HCT116 (cell line): Measurements from ENCODE around the gene SCARF1. TPM values are rescaled to one million over a fixed set of nuclear protein-coding genes. Genes with fewer than 3 reads are reported as not detected.

Source experiments
- ATAC-seq: fragments of 200-7000 bp; cut with Tn5 transposase; 2 replicates; pipeline ENCODE4 v1.9.1; 2020; ENCODE audit warnings: mild to moderate bottlenecking, moderate library complexity
- BruUV-seq: library from RNA; stranded (reverse); fragments of 400-500 nt; replicated peaks from 2 replicates; lab custom pipeline; 2021; lab: Mats Ljungman, UMichigan
- CTCF ChIA-PET: fragments of 300-600 bp; sonication (Branson Sonifier 250); formaldehyde crosslinking; loops from one replicate; lab custom pipeline; 2021; ENCODE audit warnings: antibody characterized with exemption; lab: Charles Lee
- POLR2A ChIA-PET: fragments of 300-600, 350-600 bp; sonication (Branson Sonifier 250); formaldehyde crosslinking; loops from one replicate; lab custom pipeline; 2021; ENCODE audit warnings: antibody characterized with exemption; lab: Charles Lee
- RAD21 ChIA-PET, 2 experiments: fragments of 300-600 bp; sonication (Branson Sonifier 250); formaldehyde crosslinking; loops; one replicate each; lab custom pipeline; 2023; ENCODE audit warnings: low total read pairs in 2 of 2; ENCODE audit not compliant: uncharacterized antibody in 2 of 2, unreplicated experiment in 2 of 2, low non-redundant PET in 1 of 2; lab: Charles Lee
- DNase-seq: peaks from one replicate; pipeline ENCODE4 v3.0.0-alpha.2; 2010; ENCODE audit warnings: low read depth, low spot score
- H2AFZ ChIP-seq: fragments of 200-600 bp; shearing (Covaris generic), sonication (generic); 2 replicates; pipeline ENCODE4 v1.6.1; 2017; ENCODE audit warnings: low read depth, mixed run types, mixed read lengths, antibody characterized with exemption, low read length; ENCODE audit not compliant: poor library complexity, severe bottlenecking
- H3K27ac ChIP-seq: 2 replicates; pipeline ENCODE4 v1.5.1; 2012; ENCODE audit warnings: low read depth, low read length
- H3K27me3 ChIP-seq: fragments of 200-600 bp; sonication (generic); 2 replicates; pipeline ENCODE4 v1.6.1; 2016; ENCODE audit warnings: mixed run types, low read length, mixed read lengths; ENCODE audit not compliant: insufficient read depth
- H3K36me3 ChIP-seq, 2 experiments: fragments of 200-500 bp in 1 of 2; fragments of 200-600 bp in 1 of 2; sonication (Bioruptor generic) in 1 of 2; sonication (generic) in 1 of 2; 2 replicates each; pipeline versions ENCODE4 v1.5.1 to v1.6.1; 2014 to 2016; ENCODE audit warnings: low read length in 2 of 2, inconsistent platforms in 1 of 2, mixed read lengths in 1 of 2, mixed run types in 1 of 2; ENCODE audit not compliant: insufficient read depth in 2 of 2, control insufficient read depth in 1 of 2
- H3K4me1 ChIP-seq, 2 experiments: fragments of 200-600 bp in 1 of 2; sonication (generic) in 1 of 2; 2 replicates each; pipeline versions ENCODE4 v1.5.1 to v1.6.1; 2012 to 2017; ENCODE audit warnings: low read length in 2 of 2, inconsistent platforms in 1 of 2, mild to moderate bottlenecking in 1 of 2, mixed read lengths in 1 of 2, mixed run types in 1 of 2, moderate library complexity in 1 of 2; ENCODE audit not compliant: insufficient read depth in 2 of 2, control insufficient read depth in 1 of 2
- H3K4me2 ChIP-seq: fragments of 200-600 bp; sonication (generic); 2 replicates; pipeline ENCODE4 v1.6.1; 2017; ENCODE audit warnings: mixed run types, low read length, mixed read lengths
- H3K4me3 ChIP-seq, 2 experiments: fragments of 200-600 bp in 1 of 2; sonication (generic) in 1 of 2; replicated peaks in 1 of 2; 2 replicates each; pipeline ENCODE4 v1.5.1; 2011 to 2016; ENCODE audit warnings: low read length in 2 of 2, control low read depth in 1 of 2, low read depth in 1 of 2, mild to moderate bottlenecking in 1 of 2, mixed read lengths in 1 of 2, mixed run types in 1 of 2
- H3K79me2 ChIP-seq: fragments of 200-600 bp; sonication (generic); 2 replicates; pipeline ENCODE4 v1.6.1; 2017; ENCODE audit warnings: mild to moderate bottlenecking, mixed run types, low read length, moderate library complexity, mixed read lengths; ENCODE audit not compliant: insufficient read depth
- H3K9ac ChIP-seq: fragments of 200-600 bp; sonication (generic); 2 replicates; pipeline ENCODE4 v1.6.1; 2016; ENCODE audit warnings: low read length, mixed read lengths
- H3K9me2 ChIP-seq: fragments of 200-600 bp; sonication (generic), shearing (Covaris generic); 2 replicates; pipeline ENCODE4 v1.6.1; 2017; ENCODE audit warnings: mixed run types, mild to moderate bottlenecking, moderate library complexity; ENCODE audit not compliant: insufficient read depth
- H3K9me3 ChIP-seq, 2 experiments: fragments of 200-500 bp in 1 of 2; fragments of 200-600 bp in 1 of 2; sonication (Bioruptor generic) in 1 of 2; sonication (generic) in 1 of 2; 2 replicates each; pipeline ENCODE4 v1.6.1; 2014 to 2017; ENCODE audit warnings: low read length in 2 of 2, mixed read lengths in 2 of 2, inconsistent platforms in 1 of 2, low read depth in 1 of 2, mild to moderate bottlenecking in 1 of 2, mixed run types in 1 of 2, moderate library complexity in 1 of 2; ENCODE audit not compliant: control insufficient read depth in 1 of 2, insufficient read depth in 1 of 2
- H4K20me1 ChIP-seq: fragments of 200-600 bp; sonication (generic), shearing (Covaris generic); 2 replicates; pipeline ENCODE4 v1.6.1; 2017; ENCODE audit warnings: mixed run types, mild to moderate bottlenecking, moderate library complexity; ENCODE audit not compliant: insufficient read depth
- ATF3 ChIP-seq: IDR thresholded peaks from 2 replicates; pipeline ENCODE4 v1.6.1; 2012
- CEBPB ChIP-seq: IDR thresholded peaks from 2 replicates; pipeline ENCODE4 v1.6.1; 2012; ENCODE audit warnings: low read depth
- CTCF ChIP-seq, 3 experiments: fragments of 200-600 bp in 1 of 3; sonication (generic) in 1 of 3; IDR thresholded peaks in 2 of 3; conservative IDR thresholded peaks in 1 of 3; 2 replicates each; pipeline ENCODE4 v1.5.1; 2012 to 2017; ENCODE audit warnings: low read depth in 2 of 3, low read length in 2 of 3, antibody characterized with exemption in 1 of 3, borderline replicate concordance in 1 of 3, control low read depth in 1 of 3, mild to moderate bottlenecking in 1 of 3, mixed read lengths in 1 of 3, mixed run types in 1 of 3, moderate library complexity in 1 of 3; ENCODE audit not compliant: insufficient read depth in 1 of 3
- EZH2 ChIP-seq: fragments of 200-600 bp; sonication (generic); IDR thresholded peaks from 2 replicates; pipeline ENCODE4 v1.6.1; 2017; ENCODE audit warnings: antibody characterized with exemption, mixed run types
- EZH2phosphoT487 ChIP-seq: fragments of 200-600 bp; IDR thresholded peaks from 2 replicates; pipeline ENCODE4 v1.6.1; 2018; ENCODE audit warnings: antibody characterized with exemption, borderline replicate concordance
- FOSL1 ChIP-seq: IDR thresholded peaks from 2 replicates; pipeline ENCODE4 v1.6.1; 2012; ENCODE audit warnings: low read depth
- JUND ChIP-seq: IDR thresholded peaks from 2 replicates; pipeline ENCODE4 v1.6.1; 2012
- POLR2A ChIP-seq: IDR thresholded peaks from 2 replicates; pipeline ENCODE4 v1.7.0; 2011; ENCODE audit warnings: borderline replicate concordance; ENCODE audit not compliant: insufficient read depth, insufficient read length; ENCODE audit errors: extremely low read depth
- RAD21 ChIP-seq: IDR thresholded peaks from 2 replicates; pipeline ENCODE4 v1.6.1; 2012; ENCODE audit warnings: low read depth, mild to moderate bottlenecking
- REST ChIP-seq: IDR thresholded peaks from 2 replicates; pipeline ENCODE4 v1.6.1; 2012; ENCODE audit warnings: low read depth
- SIN3A ChIP-seq: IDR thresholded peaks from 2 replicates; pipeline ENCODE4 v1.6.1; 2012; ENCODE audit warnings: low read depth
- SP1 ChIP-seq: IDR thresholded peaks from 2 replicates; pipeline ENCODE4 v1.6.1; 2012; ENCODE audit warnings: low read depth
- TCF7L2 ChIP-seq: IDR thresholded peaks from 2 replicates; pipeline ENCODE4 v1.7.0; 2011; ENCODE audit warnings: borderline replicate concordance, inconsistent platforms; ENCODE audit not compliant: insufficient read depth, insufficient read length; ENCODE audit errors: extremely low read depth
- YY1 ChIP-seq: IDR thresholded peaks from 2 replicates; pipeline ENCODE4 v1.6.1; 2011; ENCODE audit warnings: low read length, low read depth, moderate library complexity, mild to moderate bottlenecking; ENCODE audit not compliant: insufficient replicate concordance; ENCODE audit errors: extremely low read depth
- intact Hi-C: fragments of 100-400 bp; cut with micrococcal nuclease; formaldehyde crosslinking; loops from 2 replicates; pipeline ENCODE4 v1.10.0; 2022
- total RNA-seq: library from RNA; stranded (reverse); gene quantifications from one replicate; pipeline ENCODE4 v1.2.1, GENCODE V29; 2021; ENCODE audit not compliant: unreplicated experiment

Gene SCARF1
- total RNA-seq, 1 experiment from 2014 or later, result 2.2 TPM

- ATAC-seq (no peak), DNase-seq (no peak)
- Histone ChIP-seq H3K36me3 (no peaks in the 10 kb centered on the region), H4K20me1 (no peaks in the 10 kb centered on the region), H3K27me3 (no peaks in the 10 kb centered on the region), H3K79me2 (no peaks in the 10 kb centered on the region), H3K4me3 (no peak overlapping the region), H2AFZ (no peak overlapping the region), H3K4me2 (no peak overlapping the region), H3K9ac (no peak overlapping the region), H3K4me1 (peaks cover 41 to 48% of the 10 kb centered on the region in 2 experiments), H3K9me2 (no peaks in the 10 kb centered on the region), H3K9me3 (no peaks in the 10 kb centered on the region), H3K27ac (peak overlapping the region; percentile 24; the same call in 1 of the 2 replicates)
- intact Hi-C loops, result no loop called here
- no peak for TF ChIP-seq CTCF (IDR thresholded peaks at IDR 0.05 in 2 of 3, conservative IDR thresholded peaks at IDR 0.05 in 1 of 3; ENCODE audit: borderline replicate concordance in 1 of 3, insufficient read depth in 1 of 3, low read depth in 2 of 3, low read length in 2 of 3)
- TF ChIP-seq JUND, result no peak
- TF ChIP-seq CEBPB, result no peak
- no peak for TF ChIP-seq SIN3A
- POLR2A ChIA-PET, result no interaction called here
- CTCF ChIA-PET, result no interaction called here
- RAD21 ChIA-PET, result no interaction called here
- no TSS peak for BruUV-seq
Observed at GRCh38 chr17:1620486-1620885, 25.0 kb downstream of the SCARF1 start.

GRCh38 chr17:1617620-1618174 is 27.8 kb downstream of the SCARF1 start:
- no peaks in the 10 kb centered on the region for H3K9me2 ChIP-seq
- ChIA-PET POLR2A (interaction anchor here (0.8 to 2.3 kb wide), 5 partner anchors 11 to 99 kb away, joined by 3 to 16 read pairs (median 4); partner anchors contain the start of gene SLC43A2), RAD21 (interaction anchor here (1.0 to 1.3 kb wide), 3 partner anchors 43 to 46 kb away, joined by 4 to 11 read pairs (median 7); no protein-coding TSS in a partner anchor), CTCF (interaction anchor here (0.6 to 3.1 kb wide), 8 partner anchors 9 to 360 kb away, joined by 3 to 41 read pairs (median 5); partner anchors contain the start of gene SLC43A2)
- no peaks in the 10 kb centered on the region for H3K27me3 ChIP-seq
- peak overlapping the region; percentile 55 for H3K9ac ChIP-seq
- peak overlapping the region; percentile 95 for H3K27ac ChIP-seq
- H2AFZ ChIP-seq, result no peak overlapping the region
- no TSS peak for BruUV-seq
- peak overlapping the region; percentile 76 for H3K4me2 ChIP-seq
- no peaks in the 10 kb centered on the region for H3K9me3 ChIP-seq
- peaks cover 41 to 48% of the 10 kb centered on the region in 2 experiments for H3K4me1 ChIP-seq
- H3K4me3 ChIP-seq, result peak overlapping the region; percentile 8 to 45; a peak in 3 of 4 replicates
- no peaks in the 10 kb centered on the region for H3K36me3 ChIP-seq
- intact Hi-C loops, result no loop called here
- DNase-seq, result peak; percentile 93
- no peaks in the 10 kb centered on the region for H4K20me1 ChIP-seq
- peak; percentile 89 for ATAC-seq
- H3K79me2 ChIP-seq, result no peaks in the 10 kb centered on the region
- TF ChIP-seq SP1, result peak; percentile 87
- TF ChIP-seq CEBPB, result peak; percentile 54; the same call in 1 of the 2 replicates
- TF ChIP-seq RAD21, result peak; percentile 55
- no peak for TF ChIP-seq ATF3
- no peak for TF ChIP-seq POLR2A
- peak; percentile 55 for TF ChIP-seq YY1
- no peak for TF ChIP-seq REST
- no peak; the same call in 1 of the 2 replicates for TF ChIP-seq JUND
- TF ChIP-seq EZH2phosphoT487, result no peak
- no peak for TF ChIP-seq EZH2
- TF ChIP-seq TCF7L2, result peak; percentile 93
- TF ChIP-seq FOSL1, result no peak; the same call in 1 of the 2 replicates
